GM21367 (cell line): Measurements from ENCODE around the gene NAT10.

ENCODE experiments used
- ATAC-seq: cut with Tn5 transposase; IDR thresholded peaks from one replicate; pipeline ENCODE4 v1.9.1; 2021; ENCODE audit not compliant: unreplicated experiment

The NAT10 gene

GRCh38 chr11:34105957-34106504 lies 602 bp downstream of the NAT10 start:
- ATAC-seq = no peak

DNA sequence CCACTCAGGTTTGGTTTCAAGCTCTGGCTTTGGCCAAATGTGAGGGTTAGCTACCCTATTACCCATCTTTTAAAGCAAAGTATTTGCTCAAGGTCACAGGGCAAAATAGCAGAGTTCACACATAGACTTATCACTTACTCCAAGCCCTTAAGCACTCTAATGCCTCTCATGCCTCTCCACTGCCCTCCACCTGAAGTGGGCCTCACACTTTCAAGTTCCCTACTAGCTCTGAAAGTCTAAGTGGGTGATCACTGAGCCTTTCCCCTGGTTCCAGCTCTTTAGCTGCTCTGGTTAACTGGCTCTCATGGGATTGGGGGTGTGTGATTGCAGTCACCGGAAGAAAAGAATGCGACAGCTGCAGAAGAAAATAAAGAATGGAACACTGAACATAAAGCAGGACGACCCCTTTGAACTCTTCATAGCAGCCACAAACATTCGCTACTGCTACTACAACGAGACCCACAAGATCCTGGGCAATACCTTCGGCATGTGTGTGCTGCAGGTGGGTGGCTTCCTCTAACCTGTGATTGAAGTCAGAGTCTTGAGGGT lies 6.4 kb downstream of the NAT10 start:
- no peak for ATAC-seq

- no peak for ATAC-seq
Observed at GRCh38 chr11:34114014-34114413, 8.6 kb downstream of the NAT10 start.

DNA sequence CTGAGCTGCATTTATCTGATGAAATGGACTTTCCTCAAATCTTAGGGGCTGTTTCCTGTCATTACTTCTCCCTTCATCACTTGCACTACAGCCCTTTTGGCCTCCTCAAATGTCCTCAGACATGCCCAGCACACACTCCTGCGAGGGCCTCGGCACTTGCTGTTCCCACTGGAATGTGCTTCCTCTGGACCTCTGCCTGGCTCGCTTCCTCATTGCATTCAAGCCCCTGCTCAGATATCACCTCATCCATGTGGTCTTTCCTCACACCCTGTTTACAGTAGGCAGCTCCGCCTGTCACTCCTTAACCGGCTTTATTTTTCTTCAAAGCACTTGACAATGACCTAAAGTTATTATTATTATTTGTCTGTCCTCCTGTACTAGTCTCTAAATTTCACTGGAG lies 9.0 kb downstream of the NAT10 start:
- no peak for ATAC-seq

GRCh38 chr11:34120651-34121050 lies 15.2 kb downstream of the NAT10 start:
- ATAC-seq = no peak

- no peak for ATAC-seq
Observed at GRCh38 chr11:34124885-34125668, 19.6 kb downstream of the NAT10 start.

DNA sequence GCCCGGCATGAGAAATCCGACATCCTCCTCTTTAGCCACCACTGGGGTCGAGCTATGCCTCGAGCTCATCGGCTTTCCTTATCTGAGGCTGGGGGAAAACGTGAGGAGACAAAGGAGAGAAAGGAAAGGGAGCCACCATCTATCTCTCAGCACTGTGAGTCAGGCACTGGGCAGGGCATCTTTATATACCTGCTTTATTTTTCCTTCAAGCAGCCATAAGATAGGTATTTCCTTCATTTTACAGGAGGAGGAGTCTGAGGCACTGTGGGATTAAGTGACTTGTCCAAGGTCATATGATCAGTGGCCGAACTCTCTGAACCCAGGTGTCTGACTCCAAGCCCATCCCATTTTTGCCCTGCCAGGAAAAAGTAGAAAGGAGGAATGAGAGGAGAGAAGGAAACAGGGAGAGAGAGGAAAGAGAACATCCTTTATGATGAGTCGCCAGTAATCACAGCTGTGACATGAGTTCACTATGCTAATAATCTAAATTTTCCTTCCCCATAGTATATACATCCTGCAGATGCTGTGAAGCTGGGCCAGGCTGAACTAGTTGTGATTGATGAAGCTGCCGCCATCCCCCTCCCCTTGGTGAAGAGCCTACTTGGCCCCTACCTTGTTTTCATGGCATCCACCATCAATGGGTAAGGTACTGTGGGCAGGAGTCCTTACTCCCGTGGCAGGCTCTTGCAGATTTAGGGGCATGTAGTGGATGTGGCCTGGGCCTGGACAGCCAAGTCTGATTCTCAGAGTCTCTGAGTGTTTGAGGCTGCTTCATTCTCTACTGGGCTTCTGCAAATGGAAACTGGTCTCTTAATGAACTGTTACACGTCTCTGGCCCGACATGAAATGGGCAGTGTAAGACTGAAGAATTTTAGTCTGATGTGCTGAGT lies 21.8 kb downstream of the NAT10 start:
- no peak for ATAC-seq

DNA sequence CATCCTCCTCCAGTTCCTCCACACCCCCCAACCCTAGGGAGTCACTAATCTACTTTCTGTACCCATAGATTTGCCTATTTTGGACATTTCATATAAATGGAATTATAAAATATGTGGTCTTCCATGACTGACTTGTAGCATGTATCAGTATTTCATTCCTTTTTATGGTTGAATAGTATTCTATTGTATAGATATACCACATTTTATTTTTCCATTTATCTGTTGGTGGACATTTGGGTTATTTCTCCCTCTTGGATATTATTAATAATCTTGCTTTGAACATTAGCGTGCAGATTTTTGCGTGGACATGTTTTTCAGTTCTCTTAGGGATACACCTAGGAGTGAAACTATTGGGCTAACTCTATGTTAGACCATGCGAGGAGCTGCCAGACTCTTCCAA lies 23.4 kb downstream of the NAT10 start:
- ATAC-seq = no peak

DNA sequence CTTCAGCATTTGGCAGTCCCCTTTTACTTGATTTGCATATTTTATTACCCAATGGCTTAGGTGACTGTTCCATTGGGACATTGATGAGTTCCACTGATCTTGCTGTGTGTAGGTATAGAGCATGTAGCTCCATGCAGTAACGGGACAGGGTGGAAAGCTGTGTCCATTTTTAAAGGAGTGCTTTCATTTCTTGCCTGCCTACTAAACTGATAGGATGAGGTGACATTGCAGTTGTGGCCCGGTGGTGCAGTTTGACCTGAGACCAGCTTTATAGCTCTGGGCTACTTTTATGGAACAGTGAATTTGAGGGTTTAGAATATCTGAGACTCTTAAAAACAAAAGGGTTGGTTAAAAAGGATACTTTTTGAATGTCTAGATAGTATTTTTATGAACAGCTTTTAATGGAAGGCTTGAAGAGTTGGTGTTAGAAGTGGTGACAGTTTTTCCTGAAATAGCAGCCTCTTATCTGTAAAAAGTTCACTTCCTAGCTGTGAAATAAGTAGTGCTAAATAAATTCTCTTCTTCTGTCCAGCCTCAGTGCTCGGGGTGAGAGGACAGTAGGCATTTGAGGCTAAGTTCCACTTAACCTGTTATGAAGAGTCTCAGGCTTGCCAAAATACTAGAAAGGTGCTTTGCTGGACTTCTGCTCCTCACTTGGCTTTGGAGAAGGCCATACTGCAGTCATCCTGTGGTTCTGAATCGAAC lies 27.0 kb downstream of the NAT10 start:
- no peak for ATAC-seq

DNA sequence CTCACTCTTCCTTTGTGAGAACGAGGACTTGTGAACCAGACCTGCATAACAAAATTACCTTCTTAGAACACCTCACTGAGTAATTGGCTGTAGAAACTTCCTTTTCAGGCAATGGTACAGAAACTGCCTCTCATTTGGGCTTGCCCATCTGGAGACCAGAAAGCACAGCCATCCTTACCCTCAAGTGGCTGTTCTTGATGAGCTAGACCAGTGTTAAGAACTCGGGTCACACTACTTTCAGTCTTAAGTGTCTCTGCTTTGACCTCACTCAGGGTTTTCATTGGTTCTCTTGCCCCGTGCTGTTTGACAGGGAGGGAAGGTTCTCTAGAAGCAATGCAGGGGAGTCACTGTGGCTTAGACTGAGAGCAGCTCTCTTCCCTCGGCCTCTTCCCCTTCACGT lies 29.3 kb downstream of the NAT10 start:
- ATAC-seq = no peak

- ATAC-seq = no peak
Observed at GRCh38 chr11:34135439-34135838, 30.0 kb downstream of the NAT10 start.

DNA sequence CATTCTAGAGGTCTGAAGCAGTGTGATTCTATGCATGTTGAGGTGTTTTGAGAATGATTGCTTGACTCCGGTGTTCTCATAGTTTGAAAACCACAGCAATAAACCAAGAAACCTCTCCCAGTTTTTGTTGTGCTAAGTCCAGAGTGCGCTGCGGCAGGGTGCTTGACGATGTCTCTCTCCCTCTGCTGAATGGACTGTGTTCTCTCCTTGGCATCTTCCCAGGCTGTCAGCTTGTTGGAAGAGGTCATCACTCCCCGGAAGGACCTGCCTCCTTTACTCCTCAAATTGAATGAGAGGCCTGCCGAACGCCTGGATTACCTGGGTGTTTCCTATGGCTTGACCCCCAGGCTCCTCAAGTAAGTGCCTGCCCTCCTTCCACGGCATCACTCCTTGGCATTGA lies 31.0 kb downstream of the NAT10 start:
- no peak for ATAC-seq

DNA sequence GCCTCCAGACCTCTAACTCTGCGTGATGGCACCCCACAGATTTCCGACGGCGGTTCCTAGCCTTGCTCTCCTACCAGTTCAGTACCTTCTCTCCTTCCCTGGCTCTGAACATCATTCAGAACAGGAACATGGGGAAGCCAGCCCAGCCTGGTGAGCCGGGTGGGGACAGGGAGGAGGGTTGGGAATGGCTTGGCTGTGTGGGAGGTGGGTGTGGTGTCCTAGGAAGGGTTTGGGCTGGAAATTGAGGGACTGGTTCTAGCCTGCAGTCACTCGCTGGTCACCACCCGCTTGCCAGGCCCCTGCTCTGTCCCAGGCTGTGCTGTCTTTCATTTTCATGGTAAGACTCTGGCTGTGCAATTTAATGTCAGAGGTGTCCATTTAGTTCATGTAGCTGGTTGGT lies 33.9 kb downstream of the NAT10 start:
- ATAC-seq = no peak

- ATAC-seq = no peak
Observed at GRCh38 chr11:34140149-34140548, 34.7 kb downstream of the NAT10 start.

GRCh38 chr11:34143048-34143447 lies 37.6 kb downstream of the NAT10 start:
- no peak for ATAC-seq

- peak; percentile 42 for ATAC-seq
Observed at GRCh38 chr11:34145073-34145472, 39.6 kb downstream of the NAT10 start.

- peak; percentile 50 for ATAC-seq
Observed at GRCh38 chr11:34145847-34146381, 40.5 kb downstream of the NAT10 start.

GRCh38 chr11:34146411-34146810 lies 41.0 kb downstream of the NAT10 start:
- no peak for ATAC-seq

- no peak for ATAC-seq
Observed at GRCh38 chr11:34146866-34147265, 41.4 kb downstream of the NAT10 start.

DNA sequence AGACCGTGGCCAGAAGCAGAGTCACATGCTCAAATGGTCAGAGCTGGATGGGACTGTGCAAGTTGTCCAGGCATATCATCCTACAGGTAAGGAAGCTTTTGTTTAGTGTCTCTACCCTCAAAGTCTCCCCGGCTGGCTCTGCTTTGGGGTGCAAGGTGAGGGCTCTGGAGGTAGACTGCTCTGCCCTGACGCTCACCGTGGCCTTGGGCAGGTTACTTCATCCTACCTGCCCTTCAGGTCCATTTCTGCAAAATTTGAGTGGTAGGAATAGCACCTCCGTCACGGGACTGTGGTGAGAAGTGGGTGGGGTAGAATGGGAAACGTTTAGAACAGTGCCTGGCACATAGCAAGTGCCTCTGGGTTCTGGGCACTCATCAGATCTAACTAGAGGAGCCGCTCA lies 42.2 kb downstream of the NAT10 start:
- no peak for ATAC-seq
